Measurements from ENCODE around the gene CDC42. TPM values are rescaled to one million over a fixed set of nuclear protein-coding genes. Genes with fewer than 3 reads are reported as not detected.
"Not testable (repeated sequence)": the region's sequence is repeated elsewhere in the genome, so short reads cannot be mapped to it uniquely, and the experiment has no call there.

The CDC42 gene
- polyA plus RNA-seq, 1 donor = 262 TPM

- H3K4me3 ChIP-seq (ENCODE audit: low read length) = no peak overlapping the region
- H3K27ac ChIP-seq (ENCODE audit: low read length) = no peak overlapping the region
- DNase-seq = peak in 1 of 2 donors; percentile 19
- no peaks in the 10 kb centered on the region for H3K27me3 ChIP-seq (ENCODE audit: control insufficient read depth, insufficient read depth, low read length)
- H3K36me3 ChIP-seq (ENCODE audit: control insufficient read depth, insufficient read depth, low read length) = no peaks in the 10 kb centered on the region
- 83% methylated on average over 2 of the region's 10 CpGs for WGBS (ENCODE audit: insufficient coverage, low lambda C conversion rate)
- H3K4me1 ChIP-seq (ENCODE audit: control insufficient read depth, insufficient read depth, low read length) = no peaks in the 10 kb centered on the region
- H3K9me3 ChIP-seq (ENCODE audit: control insufficient read depth, low read depth, low read length) = no peaks in the 10 kb centered on the region
These were observed 33.6 kb upstream of the CDC42 start for GRCh38 chr1:22018583-22019559.

GRCh38 chr1:22021061-22021460, 31.4 kb upstream of the CDC42 start:
- peaks cover 9% of the 10 kb centered on the region for H3K4me1 ChIP-seq (ENCODE audit: control insufficient read depth, insufficient read depth, low read length)
- no peak overlapping the region for H3K4me3 ChIP-seq (ENCODE audit: low read length)
- H3K9me3 ChIP-seq (ENCODE audit: control insufficient read depth, low read depth, low read length) = no peaks in the 10 kb centered on the region
- H3K27me3 ChIP-seq (ENCODE audit: control insufficient read depth, insufficient read depth, low read length) = no peaks in the 10 kb centered on the region
- DNase-seq = no peak
- H3K27ac ChIP-seq (ENCODE audit: low read length) = no peak overlapping the region
- no peaks in the 10 kb centered on the region for H3K36me3 ChIP-seq (ENCODE audit: control insufficient read depth, insufficient read depth, low read length)
- WGBS (ENCODE audit: insufficient coverage, low lambda C conversion rate) = no CpG with 5 or more reads among the region's 6 CpGs

GRCh38 chr1:22024485-22025367, 27.8 kb upstream of the CDC42 start:
- WGBS (ENCODE audit: insufficient coverage, low lambda C conversion rate) = no CpG with 5 or more reads among the region's 33 CpGs
- Histone ChIP-seq H3K4me1 (ENCODE audit: control insufficient read depth, insufficient read depth, low read length) (peaks cover 14% of the 10 kb centered on the region), H3K4me3 (ENCODE audit: low read length) (peak overlapping the region; percentile 71), H3K36me3 (ENCODE audit: control insufficient read depth, insufficient read depth, low read length) (no peaks in the 10 kb centered on the region), H3K9me3 (ENCODE audit: control insufficient read depth, low read depth, low read length) (no peaks in the 10 kb centered on the region), H3K27me3 (ENCODE audit: control insufficient read depth, insufficient read depth, low read length) (no peaks in the 10 kb centered on the region), H3K27ac (ENCODE audit: low read length) (peak overlapping the region; percentile 92)
- peak; percentile 63 to 92 for DNase-seq

GRCh38 chr1:22025368-22026155, 26.9 kb upstream of the CDC42 start:
- H3K9me3 ChIP-seq (ENCODE audit: control insufficient read depth, low read depth, low read length) = no peaks in the 10 kb centered on the region
- WGBS (ENCODE audit: insufficient coverage, low lambda C conversion rate) = 0% methylated on average over 1 of the region's 42 CpGs
- no peaks in the 10 kb centered on the region for H3K27me3 ChIP-seq (ENCODE audit: control insufficient read depth, insufficient read depth, low read length)

GRCh38 chr1:22026924-22027289, 25.6 kb upstream of the CDC42 start:
- peaks cover 14% of the 10 kb centered on the region for H3K4me1 ChIP-seq (ENCODE audit: control insufficient read depth, insufficient read depth, low read length)
- H3K36me3 ChIP-seq (ENCODE audit: control insufficient read depth, insufficient read depth, low read length) = no peaks in the 10 kb centered on the region
- no peaks in the 10 kb centered on the region for H3K27me3 ChIP-seq (ENCODE audit: control insufficient read depth, insufficient read depth, low read length)
- 83% methylated on average over 2 of the region's 3 CpGs for WGBS (ENCODE audit: insufficient coverage, low lambda C conversion rate)
- H3K9me3 ChIP-seq (ENCODE audit: control insufficient read depth, low read depth, low read length) = no peaks in the 10 kb centered on the region
- H3K4me3 ChIP-seq (ENCODE audit: low read length) = no peak overlapping the region
- DNase-seq = no peak
- H3K27ac ChIP-seq (ENCODE audit: low read length) = no peak overlapping the region

More at GRCh38 chr1:22025368-22026155, 26.9 kb upstream of the CDC42 start:
- DNase-seq = peak; percentile 87 to 90
- Histone ChIP-seq H3K4me3 (ENCODE audit: low read length) (peak overlapping the region; percentile 71), H3K27ac (ENCODE audit: low read length) (peak overlapping the region; percentile 92), H3K36me3 (ENCODE audit: control insufficient read depth, insufficient read depth, low read length) (no peaks in the 10 kb centered on the region), H3K4me1 (ENCODE audit: control insufficient read depth, insufficient read depth, low read length) (peaks cover 14% of the 10 kb centered on the region)

GRCh38 chr1:22030057-22030456, 22.5 kb upstream of the CDC42 start:
- peaks cover 5% of the 10 kb centered on the region for H3K4me1 ChIP-seq (ENCODE audit: control insufficient read depth, insufficient read depth, low read length)
- WGBS (ENCODE audit: insufficient coverage, low lambda C conversion rate) = no CpG with 5 or more reads among the region's 4 CpGs
- H3K4me3 ChIP-seq (ENCODE audit: low read length) = no peak overlapping the region
- no peaks in the 10 kb centered on the region for H3K27me3 ChIP-seq (ENCODE audit: control insufficient read depth, insufficient read depth, low read length)
- H3K9me3 ChIP-seq (ENCODE audit: control insufficient read depth, low read depth, low read length) = no peaks in the 10 kb centered on the region
- no peaks in the 10 kb centered on the region for H3K36me3 ChIP-seq (ENCODE audit: control insufficient read depth, insufficient read depth, low read length)
- no peak for DNase-seq
- no peak overlapping the region for H3K27ac ChIP-seq (ENCODE audit: low read length)

GRCh38 chr1:22030473-22030872, 22.0 kb upstream of the CDC42 start:
- Histone ChIP-seq H3K27me3 (ENCODE audit: control insufficient read depth, insufficient read depth, low read length) (no peaks in the 10 kb centered on the region), H3K36me3 (ENCODE audit: control insufficient read depth, insufficient read depth, low read length) (no peaks in the 10 kb centered on the region), H3K4me3 (ENCODE audit: low read length) (no peak overlapping the region), H3K4me1 (ENCODE audit: control insufficient read depth, insufficient read depth, low read length) (peaks cover 5% of the 10 kb centered on the region), H3K27ac (ENCODE audit: low read length) (no peak overlapping the region), H3K9me3 (ENCODE audit: control insufficient read depth, low read depth, low read length) (no peaks in the 10 kb centered on the region)
- no peak for DNase-seq
- whole genome bisulfite sequencing (ENCODE audit: insufficient coverage, low lambda C conversion rate) = no CpG with 5 or more reads among the region's 3 CpGs

GRCh38 chr1:22031214-22031962, 21.1 kb upstream of the CDC42 start:
- Histone ChIP-seq H3K27ac (ENCODE audit: low read length) (peak overlapping the region; percentile 10), H3K4me1 (ENCODE audit: control insufficient read depth, insufficient read depth, low read length) (peaks cover 3% of the 10 kb centered on the region), H3K36me3 (ENCODE audit: control insufficient read depth, insufficient read depth, low read length) (no peaks in the 10 kb centered on the region), H3K9me3 (ENCODE audit: control insufficient read depth, low read depth, low read length) (no peaks in the 10 kb centered on the region), H3K27me3 (ENCODE audit: control insufficient read depth, insufficient read depth, low read length) (no peaks in the 10 kb centered on the region), H3K4me3 (ENCODE audit: low read length) (no peak overlapping the region)
- peak in 1 of 2 donors; percentile 37 for DNase-seq
- 80% methylated on average over 1 of the region's 8 CpGs for WGBS (ENCODE audit: insufficient coverage, low lambda C conversion rate)

- no CpG with 5 or more reads among the region's 5 CpGs for WGBS (ENCODE audit: insufficient coverage, low lambda C conversion rate)
- DNase-seq; H3K4me1 ChIP-seq (ENCODE audit: control insufficient read depth, insufficient read depth, low read length); H3K36me3 ChIP-seq (ENCODE audit: control insufficient read depth, insufficient read depth, low read length); H3K9me3 ChIP-seq (ENCODE audit: control insufficient read depth, low read depth, low read length); H3K27me3 ChIP-seq (ENCODE audit: control insufficient read depth, insufficient read depth, low read length); H3K27ac ChIP-seq (ENCODE audit: low read length); H3K4me3 ChIP-seq (ENCODE audit: low read length): not testable (repeated sequence)
These were observed 17.7 kb upstream of the CDC42 start for GRCh38 chr1:22034834-22035233.

Data from large intestine (tissue), 3 donors.